Panc1 (cell line): ENCODE data around the gene DPYD. TPM values are rescaled to one million over a fixed set of nuclear protein-coding genes. Genes with fewer than 3 reads are reported as not detected.

Experiments used
- ATAC-seq: fragments of 200-7000 bp; cut with Tn5 transposase; 2 replicates; pipeline ENCODE4 v1.9.1; 2020; ENCODE audit warnings: mild to moderate bottlenecking, moderate library complexity
- BruUV-seq: library from RNA; stranded (reverse); fragments of 400-500 nt; replicated peaks from 2 replicates; lab custom pipeline; 2021; lab: Mats Ljungman, UMichigan
- CTCF ChIA-PET: fragments of 300-600 bp; sonication (Branson Sonifier 250); formaldehyde crosslinking; loops from one replicate; lab custom pipeline; 2022; ENCODE audit warnings: antibody characterized with exemption; lab: Charles Lee
- POLR2A ChIA-PET: fragments of 300-600 bp; sonication (Branson Sonifier 250); formaldehyde crosslinking; loops from one replicate; lab custom pipeline; 2022; ENCODE audit warnings: antibody characterized with exemption; lab: Charles Lee
- DNase-seq: peaks from one replicate; pipeline ENCODE4 v3.0.0-alpha.2; 2010; ENCODE audit warnings: low read depth, low spot score
- H3K27ac ChIP-seq: 2 replicates; pipeline ENCODE4 v1.5.1; 2011; ENCODE audit warnings: mild to moderate bottlenecking, low read length, inconsistent platforms
- H3K27me3 ChIP-seq: fragments of 200-500 bp; sonication (Bioruptor generic); 2 replicates; pipeline ENCODE4 v1.6.0; 2014; ENCODE audit warnings: low read length, inconsistent platforms; ENCODE audit not compliant: control insufficient read depth, insufficient read depth
- H3K36me3 ChIP-seq: fragments of 200-500 bp; sonication (Bioruptor generic); 2 replicates; pipeline ENCODE4 v1.5.1; 2014; ENCODE audit warnings: inconsistent platforms, mild to moderate bottlenecking, low read length, moderate library complexity; ENCODE audit not compliant: control insufficient read depth, insufficient read depth
- H3K4me1 ChIP-seq: 2 replicates; pipeline ENCODE4 v1.5.1; 2011; ENCODE audit warnings: inconsistent platforms, mild to moderate bottlenecking, low read length, moderate library complexity; ENCODE audit not compliant: control insufficient read depth, insufficient read depth
- H3K4me3 ChIP-seq, 2 experiments: 2 replicates each; pipeline ENCODE4 v1.5.1; 2011 to 2012; ENCODE audit warnings: low read depth in 2 of 2, low read length in 2 of 2, mild to moderate bottlenecking in 2 of 2, inconsistent platforms in 1 of 2, moderate library complexity in 1 of 2
- H3K9me3 ChIP-seq: fragments of 200-500 bp; sonication (Bioruptor generic); 2 replicates; pipeline ENCODE4 v1.5.1; 2014; ENCODE audit warnings: low read depth, mild to moderate bottlenecking, inconsistent platforms, low read length, moderate library complexity; ENCODE audit not compliant: control insufficient read depth, insufficient read depth
- POLR2AphosphoS5 ChIP-seq: IDR thresholded peaks from 2 replicates; pipeline ENCODE4 v1.6.1; 2012; ENCODE audit warnings: mild to moderate bottlenecking, low read depth, low read length, moderate library complexity
- SIN3A ChIP-seq: IDR thresholded peaks from 2 replicates; pipeline ENCODE4 v1.6.1; 2012; ENCODE audit warnings: low read depth, mild to moderate bottlenecking, low read length, moderate library complexity, borderline replicate concordance; ENCODE audit not compliant: insufficient read depth
- TCF7L2 ChIP-seq: IDR thresholded peaks from 2 replicates; pipeline ENCODE4 v1.6.1; 2011; ENCODE audit warnings: mild to moderate bottlenecking, low read depth, low read length, inconsistent platforms
- in situ Hi-C: cut with HindIII; loops from 2 replicates; pipeline ENCODE4 v1.10.0; 2016; ENCODE audit warnings: low sequenced_read_pairs, low pct_unique_long_range_greater_than_20kb
- intact Hi-C: fragments of 100-400 bp; cut with micrococcal nuclease; formaldehyde crosslinking; loops from one replicate; pipeline ENCODE4 v1.10.0; 2022; ENCODE audit not compliant: unreplicated experiment
- total RNA-seq: library from RNA; stranded (reverse); gene quantifications from one replicate; pipeline ENCODE4 v1.2.1, GENCODE V29; 2021; ENCODE audit not compliant: unreplicated experiment
- TF ChIP-seq, protein P1 (sequence below): fragments of 450-650 bp; IDR thresholded peaks from 2 replicates; pipeline ENCODE4 v1.5.1; 2017; ENCODE audit warnings: mild to moderate bottlenecking
- TF ChIP-seq, protein P2 (sequence below), 2 experiments: IDR thresholded peaks; 2 replicates each; pipeline ENCODE4 v1.6.1; 2011 to 2012; ENCODE audit warnings: low read depth in 2 of 2, control low read depth in 1 of 2, low read length in 1 of 2, mild to moderate bottlenecking in 1 of 2, moderate library complexity in 1 of 2; ENCODE audit not compliant: insufficient read depth in 1 of 2

DPYD gene
- total RNA-seq, 1 experiment from 2014 or later, result 2.0 TPM

DNA sequence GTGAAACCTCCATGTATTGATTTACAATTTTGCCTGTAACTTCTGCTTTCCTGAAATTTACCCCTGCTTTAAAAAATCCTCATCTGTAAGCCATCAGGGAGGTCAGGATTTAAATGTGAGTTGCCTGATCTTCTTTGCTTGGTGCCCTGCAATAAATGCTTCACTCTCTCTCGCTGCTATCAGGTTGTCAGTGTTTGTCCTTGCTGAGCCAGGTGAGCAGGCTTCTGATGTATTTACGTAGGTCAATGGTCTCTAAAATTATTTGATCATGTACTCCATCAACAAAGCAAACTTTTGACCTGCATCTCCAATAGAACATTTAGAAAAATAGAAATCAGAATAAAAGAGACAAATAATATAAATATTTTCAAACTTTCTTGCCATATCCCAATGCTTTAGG, 453.4 kb downstream of the DPYD start:
- no peak overlapping the region for H3K27ac ChIP-seq
- DNase-seq (no peak), ATAC-seq (no peak)
- H3K27me3 ChIP-seq, result no peaks in the 10 kb centered on the region
- no peaks in the 10 kb centered on the region for H3K9me3 ChIP-seq
- ChIA-PET POLR2A (no interaction called here), CTCF (no interaction called here)
- TF ChIP-seq POLR2AphosphoS5, result no peak
- TF ChIP-seq, protein P1, sequence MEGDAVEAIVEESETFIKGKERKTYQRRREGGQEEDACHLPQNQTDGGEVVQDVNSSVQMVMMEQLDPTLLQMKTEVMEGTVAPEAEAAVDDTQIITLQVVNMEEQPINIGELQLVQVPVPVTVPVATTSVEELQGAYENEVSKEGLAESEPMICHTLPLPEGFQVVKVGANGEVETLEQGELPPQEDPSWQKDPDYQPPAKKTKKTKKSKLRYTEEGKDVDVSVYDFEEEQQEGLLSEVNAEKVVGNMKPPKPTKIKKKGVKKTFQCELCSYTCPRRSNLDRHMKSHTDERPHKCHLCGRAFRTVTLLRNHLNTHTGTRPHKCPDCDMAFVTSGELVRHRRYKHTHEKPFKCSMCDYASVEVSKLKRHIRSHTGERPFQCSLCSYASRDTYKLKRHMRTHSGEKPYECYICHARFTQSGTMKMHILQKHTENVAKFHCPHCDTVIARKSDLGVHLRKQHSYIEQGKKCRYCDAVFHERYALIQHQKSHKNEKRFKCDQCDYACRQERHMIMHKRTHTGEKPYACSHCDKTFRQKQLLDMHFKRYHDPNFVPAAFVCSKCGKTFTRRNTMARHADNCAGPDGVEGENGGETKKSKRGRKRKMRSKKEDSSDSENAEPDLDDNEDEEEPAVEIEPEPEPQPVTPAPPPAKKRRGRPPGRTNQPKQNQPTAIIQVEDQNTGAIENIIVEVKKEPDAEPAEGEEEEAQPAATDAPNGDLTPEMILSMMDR, result no peak
- TF ChIP-seq, protein P2, sequence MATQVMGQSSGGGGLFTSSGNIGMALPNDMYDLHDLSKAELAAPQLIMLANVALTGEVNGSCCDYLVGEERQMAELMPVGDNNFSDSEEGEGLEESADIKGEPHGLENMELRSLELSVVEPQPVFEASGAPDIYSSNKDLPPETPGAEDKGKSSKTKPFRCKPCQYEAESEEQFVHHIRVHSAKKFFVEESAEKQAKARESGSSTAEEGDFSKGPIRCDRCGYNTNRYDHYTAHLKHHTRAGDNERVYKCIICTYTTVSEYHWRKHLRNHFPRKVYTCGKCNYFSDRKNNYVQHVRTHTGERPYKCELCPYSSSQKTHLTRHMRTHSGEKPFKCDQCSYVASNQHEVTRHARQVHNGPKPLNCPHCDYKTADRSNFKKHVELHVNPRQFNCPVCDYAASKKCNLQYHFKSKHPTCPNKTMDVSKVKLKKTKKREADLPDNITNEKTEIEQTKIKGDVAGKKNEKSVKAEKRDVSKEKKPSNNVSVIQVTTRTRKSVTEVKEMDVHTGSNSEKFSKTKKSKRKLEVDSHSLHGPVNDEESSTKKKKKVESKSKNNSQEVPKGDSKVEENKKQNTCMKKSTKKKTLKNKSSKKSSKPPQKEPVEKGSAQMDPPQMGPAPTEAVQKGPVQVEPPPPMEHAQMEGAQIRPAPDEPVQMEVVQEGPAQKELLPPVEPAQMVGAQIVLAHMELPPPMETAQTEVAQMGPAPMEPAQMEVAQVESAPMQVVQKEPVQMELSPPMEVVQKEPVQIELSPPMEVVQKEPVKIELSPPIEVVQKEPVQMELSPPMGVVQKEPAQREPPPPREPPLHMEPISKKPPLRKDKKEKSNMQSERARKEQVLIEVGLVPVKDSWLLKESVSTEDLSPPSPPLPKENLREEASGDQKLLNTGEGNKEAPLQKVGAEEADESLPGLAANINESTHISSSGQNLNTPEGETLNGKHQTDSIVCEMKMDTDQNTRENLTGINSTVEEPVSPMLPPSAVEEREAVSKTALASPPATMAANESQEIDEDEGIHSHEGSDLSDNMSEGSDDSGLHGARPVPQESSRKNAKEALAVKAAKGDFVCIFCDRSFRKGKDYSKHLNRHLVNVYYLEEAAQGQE (IDR thresholded peaks at IDR 0.05; ENCODE audit: insufficient read depth in 1 of 2, low read depth in 2 of 2, low read length in 1 of 2), result no peak
- TF ChIP-seq SIN3A, result no peak
- no peak for TF ChIP-seq TCF7L2
- H3K4me3 ChIP-seq, result no peak overlapping the region
- no TSS peak for BruUV-seq
- in situ Hi-C loops (no loop called here), intact Hi-C loops (no loop called here)
- H3K36me3 ChIP-seq, result no peaks in the 10 kb centered on the region
- no peaks in the 10 kb centered on the region for H3K4me1 ChIP-seq

DNA sequence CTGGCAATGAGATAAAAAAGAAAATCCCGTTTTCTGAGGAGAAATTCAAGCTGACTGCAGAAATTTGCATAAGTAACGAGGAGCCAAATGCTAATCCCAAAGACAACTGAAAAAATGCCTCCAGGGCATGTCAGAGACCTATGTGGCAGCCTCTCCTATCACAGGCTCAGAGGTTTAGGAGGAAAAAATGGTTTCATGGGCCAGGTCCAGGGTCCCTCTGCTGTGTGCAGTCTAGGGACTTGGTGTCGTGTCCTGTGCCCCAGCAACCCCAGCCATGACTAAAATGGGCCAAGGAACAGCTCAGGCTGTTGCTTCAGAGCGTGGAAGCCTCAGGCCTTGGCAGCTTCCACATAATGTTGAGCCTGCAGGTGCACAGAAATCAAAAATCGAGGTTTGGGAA, 456.5 kb downstream of the DPYD start:
- BruUV-seq, result no TSS peak
- ATAC-seq (no peak), DNase-seq (no peak)
- ChIA-PET CTCF (no interaction called here), POLR2A (interaction anchor here (0.7 kb wide), 1 partner anchor 24 kb away, joined by 3 read pairs; no protein-coding TSS in a partner anchor)
- no peak overlapping the region for H3K4me3 ChIP-seq
- H3K27ac ChIP-seq, result no peak overlapping the region
- H3K9me3 ChIP-seq, result no peaks in the 10 kb centered on the region
- no peaks in the 10 kb centered on the region for H3K36me3 ChIP-seq
- in situ Hi-C loops (no loop called here), intact Hi-C loops (no loop called here)
- no peaks in the 10 kb centered on the region for H3K4me1 ChIP-seq
- H3K27me3 ChIP-seq, result no peaks in the 10 kb centered on the region
- no peak for TF ChIP-seq TCF7L2
- TF ChIP-seq, protein P1, result no peak
- no peak for TF ChIP-seq SIN3A
- TF ChIP-seq, protein P2 (IDR thresholded peaks at IDR 0.05; ENCODE audit: insufficient read depth in 1 of 2, low read depth in 2 of 2, low read length in 1 of 2), result no peak
- TF ChIP-seq POLR2AphosphoS5, result no peak
